Measurements from ENCODE around the gene KIF2C. TPM values are rescaled to one million over a fixed set of nuclear protein-coding genes. Genes with fewer than 3 reads are reported as not detected.

The KIF2C gene
- total and polyA plus RNA-seq, 9 of the 15 experiments (the other 6 are each of a cell fraction or from before 2014, with no cell fraction given), result 84.9 to 226 (median 169) TPM

DNA sequence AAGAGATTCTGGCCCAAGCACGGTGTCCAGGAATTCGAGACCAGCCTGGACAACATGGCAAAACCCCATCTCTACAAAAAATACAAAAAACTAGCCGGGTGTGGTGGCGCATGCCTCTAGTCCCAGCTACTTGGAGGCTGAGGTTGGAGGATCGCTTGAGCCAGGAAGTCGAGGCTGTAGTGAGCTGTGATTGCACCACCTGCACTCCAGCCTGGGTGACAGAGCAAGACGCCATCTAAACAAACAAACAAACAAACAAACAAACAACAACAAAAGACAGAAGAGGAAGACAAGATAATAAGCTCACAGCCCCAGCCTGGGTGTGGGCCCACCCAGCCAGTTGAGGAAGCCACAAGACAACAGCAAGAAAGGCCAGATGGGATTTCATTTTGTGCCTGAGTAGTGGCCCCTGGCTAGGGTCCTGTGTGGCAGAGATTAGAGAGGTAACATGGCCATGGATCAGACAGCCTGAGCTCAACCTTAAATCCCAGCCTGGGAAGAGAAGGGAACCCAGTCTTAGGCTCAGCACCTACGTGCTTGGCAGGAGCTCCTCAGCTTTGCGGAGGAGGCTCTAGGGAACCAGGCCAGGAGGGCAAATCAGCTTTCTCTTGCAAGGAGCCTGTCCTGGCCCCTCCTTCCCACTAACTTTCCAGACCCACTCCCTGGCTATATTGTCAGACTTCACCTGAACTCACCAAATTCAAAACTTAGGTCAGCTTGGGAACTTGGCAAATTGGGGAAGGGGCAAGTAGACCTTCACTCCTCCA lies 53.3 kb downstream of the KIF2C start:
- no peak for DNase-seq (ENCODE audit: extremely low read depth in 1 of 4, low spot score in 3 of 4)
- TF ChIP-seq ZNF707 (CRISPR knock-in tag; conservative IDR thresholded peaks at IDR 0.05) (no peak), ZFP30 (CRISPR knock-in tag; IDR thresholded peaks at IDR 0.05; ENCODE audit: borderline replicate concordance) (no peak), ZNF140 (CRISPR knock-in tag; IDR thresholded peaks at IDR 0.05) (no peak), ZNF282 (CRISPR knock-in tag; IDR thresholded peaks at IDR 0.05) (no peak), GTF2F1 (IDR thresholded peaks at IDR 0.05; ENCODE audit: low read depth, low read length) (no peak), ZNF239 (CRISPR knock-in tag; IDR thresholded peaks at IDR 0.05) (no peak), ZNF3 (CRISPR knock-in tag; IDR thresholded peaks at IDR 0.05) (no peak), ZSCAN29 (IDR thresholded peaks at IDR 0.05) (no peak), MTF1 (CRISPR knock-in tag; IDR thresholded peaks at IDR 0.05; ENCODE audit: borderline replicate concordance) (no peak), ZFPM2 (CRISPR knock-in tag; IDR thresholded peaks at IDR 0.05) (no peak), HDAC1 (IDR thresholded peaks at IDR 0.05) (0 out of 4 replicates have a peak, but pooled peaks of 1 of the 2 experiments have one; percentile 10), SRF (CRISPR knock-in tag; IDR thresholded peaks at IDR 0.05) (no peak), SNIP1 (IDR thresholded peaks at IDR 0.05; ENCODE audit: low read depth) (no peak), FOXJ2 (tag; IDR thresholded peaks at IDR 0.05) (no peak)
- TF ChIP-seq, protein P1, sequence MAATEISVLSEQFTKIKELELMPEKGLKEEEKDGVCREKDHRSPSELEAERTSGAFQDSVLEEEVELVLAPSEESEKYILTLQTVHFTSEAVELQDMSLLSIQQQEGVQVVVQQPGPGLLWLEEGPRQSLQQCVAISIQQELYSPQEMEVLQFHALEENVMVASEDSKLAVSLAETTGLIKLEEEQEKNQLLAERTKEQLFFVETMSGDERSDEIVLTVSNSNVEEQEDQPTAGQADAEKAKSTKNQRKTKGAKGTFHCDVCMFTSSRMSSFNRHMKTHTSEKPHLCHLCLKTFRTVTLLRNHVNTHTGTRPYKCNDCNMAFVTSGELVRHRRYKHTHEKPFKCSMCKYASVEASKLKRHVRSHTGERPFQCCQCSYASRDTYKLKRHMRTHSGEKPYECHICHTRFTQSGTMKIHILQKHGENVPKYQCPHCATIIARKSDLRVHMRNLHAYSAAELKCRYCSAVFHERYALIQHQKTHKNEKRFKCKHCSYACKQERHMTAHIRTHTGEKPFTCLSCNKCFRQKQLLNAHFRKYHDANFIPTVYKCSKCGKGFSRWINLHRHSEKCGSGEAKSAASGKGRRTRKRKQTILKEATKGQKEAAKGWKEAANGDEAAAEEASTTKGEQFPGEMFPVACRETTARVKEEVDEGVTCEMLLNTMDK (IDR thresholded peaks at IDR 0.05; ENCODE audit: borderline replicate concordance, insufficient read depth, low read depth, low read length, poor library complexity, severe bottlenecking), result no peak
- TF ChIP-seq, protein P2, sequence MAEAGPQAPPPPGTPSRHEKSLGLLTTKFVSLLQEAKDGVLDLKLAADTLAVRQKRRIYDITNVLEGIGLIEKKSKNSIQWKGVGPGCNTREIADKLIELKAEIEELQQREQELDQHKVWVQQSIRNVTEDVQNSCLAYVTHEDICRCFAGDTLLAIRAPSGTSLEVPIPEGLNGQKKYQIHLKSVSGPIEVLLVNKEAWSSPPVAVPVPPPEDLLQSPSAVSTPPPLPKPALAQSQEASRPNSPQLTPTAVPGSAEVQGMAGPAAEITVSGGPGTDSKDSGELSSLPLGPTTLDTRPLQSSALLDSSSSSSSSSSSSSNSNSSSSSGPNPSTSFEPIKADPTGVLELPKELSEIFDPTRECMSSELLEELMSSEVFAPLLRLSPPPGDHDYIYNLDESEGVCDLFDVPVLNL (CRISPR knock-in tag; IDR thresholded peaks at IDR 0.05; ENCODE audit: low read depth), result no peak
- TF ChIP-seq, protein P3, sequence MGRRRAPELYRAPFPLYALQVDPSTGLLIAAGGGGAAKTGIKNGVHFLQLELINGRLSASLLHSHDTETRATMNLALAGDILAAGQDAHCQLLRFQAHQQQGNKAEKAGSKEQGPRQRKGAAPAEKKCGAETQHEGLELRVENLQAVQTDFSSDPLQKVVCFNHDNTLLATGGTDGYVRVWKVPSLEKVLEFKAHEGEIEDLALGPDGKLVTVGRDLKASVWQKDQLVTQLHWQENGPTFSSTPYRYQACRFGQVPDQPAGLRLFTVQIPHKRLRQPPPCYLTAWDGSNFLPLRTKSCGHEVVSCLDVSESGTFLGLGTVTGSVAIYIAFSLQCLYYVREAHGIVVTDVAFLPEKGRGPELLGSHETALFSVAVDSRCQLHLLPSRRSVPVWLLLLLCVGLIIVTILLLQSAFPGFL (CRISPR knock-in tag; IDR thresholded peaks at IDR 0.05), result no peak

More for the DNA sequence above, 53.3 kb downstream of the KIF2C start:
- CTCF ChIA-PET (ENCODE audit: low intra/inter-chr PET ratio), result interaction anchor here (0.6 kb wide), 1 partner anchor 507 kb away, joined by 3 read pairs; no protein-coding TSS in a partner anchor
- Histone ChIP-seq H2AFZ (ENCODE audit: low read depth, low read length) (peak overlapping the region; percentile 56), H3K9ac (ENCODE audit: insufficient read depth in 1 of 2, low read depth in 2 of 2, low read length in 2 of 2) (peak overlapping the region in 1 of 2 experiments; percentile 7; a peak in 1 of 4 replicates), H3K4me3 (no peak overlapping the region), H3K9me3 (replicated peaks; ENCODE audit: control insufficient read depth, insufficient read depth, low read depth, low read length) (no peaks in the 10 kb centered on the region), H4K20me1 (replicated peaks; ENCODE audit: control insufficient read depth, insufficient read depth, low read length) (no peaks in the 10 kb centered on the region), H3K36me3 (ENCODE audit: control insufficient read depth, insufficient read depth, low read length) (no peaks in the 10 kb centered on the region), H3K4me1 (replicated peaks in 1 of 2; ENCODE audit: control insufficient read depth in 2 of 2, insufficient read depth in 2 of 2, low read length in 2 of 2) (peaks cover 16 to 20% of the 10 kb centered on the region in 2 experiments; a peak in 4 of 5 replicates), H3K27me3 (ENCODE audit: control insufficient read depth in 2 of 2, insufficient read depth in 2 of 2, low read length in 2 of 2) (no peaks in the 10 kb centered on the region), H3K79me2 (ENCODE audit: control insufficient read depth, insufficient read depth, low read length) (no peaks in the 10 kb centered on the region), H3K4me2 (ENCODE audit: insufficient read depth, low read length) (0 out of 2 replicates have a peak overlapping the region, but pooled peaks have one; percentile 5), H3K27ac (ENCODE audit: extremely low read depth, low read depth, low read length) (no peak overlapping the region), H3K9me1 (ENCODE audit: control insufficient read depth, insufficient read depth, low read length) (no peaks in the 10 kb centered on the region)
- WGBS (ENCODE audit: insufficient coverage, low coverage, missing lambda C conversion rate), result 62% methylated on average over 9 of the region's 9 CpGs
- FAIRE-seq, result no peak
- no peak for ATAC-seq
- intact Hi-C loops (cut with micrococcal nuclease), result loop anchor here (2.0 to 5.0 kb wide), 3 partner anchors 39 to 510 kb away; partner anchors contain the start of genes HECTD3 and UROD
- POLR2A ChIA-PET, result interaction anchor here (0.6 to 12.0 kb wide), 16 partner anchors 11 to 548 kb away, joined by 3 to 253 read pairs (median 4); partner anchors contain the start of genes BTBD19, HECTD3 and RPS8
- no TSS peak for BruUV-seq (replicated peaks)
- in situ Hi-C loops (cut with MboI), result loop anchor here (5.0 to 10.0 kb wide), 2 partner anchors 219 to 512 kb away; partner anchors contain the start of genes HECTD3 and UROD

All from K562 (cell line).